AG09319 (cell line): ENCODE data around the gene CRYBA4.

Experiments used
- DNase-seq: peaks from one replicate; pipeline ENCODE4 v3.0.0-alpha.2; 2010; ENCODE audit warnings: low read depth; ENCODE audit errors: extremely low read depth
- CTCF ChIP-seq: IDR thresholded peaks from 2 replicates; pipeline ENCODE4 v1.5.1; 2011; ENCODE audit warnings: low read depth, mild to moderate bottlenecking, inconsistent platforms, low read length, moderate library complexity

CRYBA4 gene

GRCh38 chr22:26621663-26622062 is at the start of gene CRYBA4:
CRYBA4 (plus strand) TSS chr22:26621963; CDS start chr22:26622597, 634 bp downstream.
- no peak for TF ChIP-seq CTCF
- DNase-seq = no peak

- DNase-seq = no peak
Measured at GRCh38 chr22:26573026-26573662, 48.6 kb upstream of the CRYBA4 start.

GRCh38 chr22:26574001-26574723 is 47.6 kb upstream of the CRYBA4 start:
- no peak for DNase-seq
- no peak for TF ChIP-seq CTCF

More at GRCh38 chr22:26573026-26573662, 48.6 kb upstream of the CRYBA4 start:
- TF ChIP-seq CTCF = no peak

GRCh38 chr22:26576026-26576680 is 45.6 kb upstream of the CRYBA4 start:
- no peak for TF ChIP-seq CTCF

GRCh38 chr22:26577081-26577480 is 44.7 kb upstream of the CRYBA4 start:
- DNase-seq = no peak
- no peak for TF ChIP-seq CTCF

More at GRCh38 chr22:26576026-26576680, 45.6 kb upstream of the CRYBA4 start:
- no peak for DNase-seq

GRCh38 chr22:26579331-26579886 is 42.4 kb upstream of the CRYBA4 start:
- TF ChIP-seq CTCF = no peak
- no peak for DNase-seq
